DMS114 treated with DMSO at 0.1 percent for 48 hours (cell line): ENCODE results near the gene LPAR5.

Experiments used
- DNase-seq: peaks from one replicate; lab custom pipeline; 2025; ENCODE audit not compliant: unreplicated experiment; lab: John Stamatoyannopoulos, UW

The LPAR5 gene

DNA sequence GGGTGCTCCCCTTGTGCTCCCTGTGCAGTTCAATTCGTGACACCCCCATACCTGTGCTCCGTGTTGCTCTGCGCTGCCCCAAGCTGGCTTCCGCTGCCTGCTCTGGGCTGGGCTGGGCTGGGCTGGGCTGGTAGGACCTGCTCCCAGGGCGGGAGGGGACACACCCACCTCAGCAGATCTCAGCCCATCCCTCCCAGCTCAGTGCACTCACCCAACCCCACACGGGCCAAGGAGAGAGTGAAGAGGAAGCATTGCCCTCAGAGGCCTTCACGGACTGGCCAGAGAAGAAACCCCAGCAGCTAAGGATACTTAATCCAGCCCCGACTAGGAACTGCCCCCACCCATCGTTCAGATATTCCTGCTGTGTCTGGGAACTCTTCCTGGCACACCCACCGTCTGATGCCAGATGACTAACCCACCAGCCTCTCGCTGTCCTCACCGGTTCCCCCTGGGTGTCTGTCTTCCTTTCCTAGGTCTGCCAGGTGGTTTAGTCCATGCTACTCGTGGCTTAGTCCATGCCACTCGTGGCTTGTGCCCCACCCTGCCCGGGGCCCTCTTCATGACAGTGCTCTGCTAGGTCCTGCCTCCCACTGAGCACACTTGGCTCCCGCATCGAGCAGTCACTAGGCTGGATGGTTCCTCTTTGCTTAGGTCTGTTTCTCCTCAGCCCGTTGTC, at the start of gene LPAR5:
Gene LPAR5 (minus strand): TSS at position 104 of the 676 bp plus-strand sequence. CDS start 14,711 bp downstream, outside the sequence.
- no peak for DNase-seq

DNA sequence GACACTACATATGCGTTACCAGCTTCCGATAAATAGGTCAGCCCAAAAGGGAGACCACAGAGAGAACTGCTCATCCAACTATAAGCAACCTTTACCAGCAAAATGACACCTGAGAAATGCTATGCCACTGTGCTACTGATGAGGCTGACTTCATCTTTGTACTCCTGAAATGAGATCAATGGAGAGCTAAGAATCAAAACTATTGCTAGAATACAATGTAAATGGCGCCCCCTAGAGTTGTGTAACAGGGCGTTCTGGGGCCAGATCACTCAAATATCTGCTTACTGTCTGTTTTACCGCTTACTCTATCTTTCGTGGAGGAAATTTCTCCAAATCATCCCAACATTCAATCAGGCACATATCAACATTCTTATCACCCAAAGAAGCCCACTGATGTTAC, 48.9 kb upstream of the LPAR5 start:
- peak; percentile 30 for DNase-seq

GRCh38 chr12:6676962-6677361, 41.2 kb upstream of the LPAR5 start:
- no peak for DNase-seq

DNA sequence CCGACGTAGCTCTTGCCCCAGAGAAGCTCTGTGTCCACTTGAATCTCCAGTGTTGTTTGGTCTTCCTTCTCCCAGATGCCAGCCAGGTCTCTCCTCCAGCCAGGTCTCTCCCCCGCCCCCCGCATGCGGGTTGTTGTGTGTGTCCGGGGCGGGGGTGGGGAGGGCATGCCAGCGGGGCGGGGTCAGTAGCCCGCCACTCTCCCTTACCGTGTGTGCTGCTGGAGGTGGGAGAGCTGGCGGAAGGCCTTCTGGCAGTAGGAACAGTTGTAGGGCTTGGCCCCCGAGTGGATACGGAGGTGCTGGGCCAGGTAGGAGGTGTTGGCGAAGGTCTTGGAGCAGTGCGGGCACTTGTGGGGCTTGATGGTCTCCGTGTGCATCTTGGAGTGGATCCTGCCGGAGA, 36.4 kb upstream of the LPAR5 start:
- DNase-seq: no peak

DNA sequence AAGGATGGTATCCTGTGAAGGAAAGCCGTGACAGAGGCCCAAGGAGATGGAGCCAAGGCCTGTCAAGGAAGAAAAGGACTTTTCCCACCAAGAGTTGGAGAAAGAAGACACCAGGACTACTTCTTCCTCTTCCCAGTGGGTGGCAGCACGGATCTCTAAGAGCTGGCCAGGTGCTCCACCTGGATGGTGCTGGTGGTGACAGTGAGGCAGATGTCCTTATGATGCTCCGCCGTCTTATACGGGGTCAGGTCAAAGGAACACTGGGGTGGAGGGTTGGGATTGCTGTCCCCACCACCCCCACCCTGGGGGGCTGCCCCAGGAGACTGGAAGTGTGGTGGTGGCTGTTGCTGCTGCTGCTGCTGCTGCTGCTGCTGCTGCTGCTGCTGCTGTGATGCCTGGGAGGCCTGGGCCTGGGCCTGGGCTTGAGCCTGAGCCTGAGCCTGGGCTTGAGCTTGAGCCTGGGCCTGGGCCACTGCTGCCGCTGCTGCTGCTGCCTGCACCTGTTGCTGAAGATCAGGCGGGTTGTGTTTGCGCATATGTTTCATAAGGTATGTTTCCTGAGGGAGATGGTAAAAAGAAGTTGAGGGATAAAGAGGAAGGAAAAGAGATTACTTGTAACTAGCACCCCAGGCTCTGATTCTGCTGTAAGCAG, 31.9 kb upstream of the LPAR5 start:
- DNase-seq: no peak

DNA sequence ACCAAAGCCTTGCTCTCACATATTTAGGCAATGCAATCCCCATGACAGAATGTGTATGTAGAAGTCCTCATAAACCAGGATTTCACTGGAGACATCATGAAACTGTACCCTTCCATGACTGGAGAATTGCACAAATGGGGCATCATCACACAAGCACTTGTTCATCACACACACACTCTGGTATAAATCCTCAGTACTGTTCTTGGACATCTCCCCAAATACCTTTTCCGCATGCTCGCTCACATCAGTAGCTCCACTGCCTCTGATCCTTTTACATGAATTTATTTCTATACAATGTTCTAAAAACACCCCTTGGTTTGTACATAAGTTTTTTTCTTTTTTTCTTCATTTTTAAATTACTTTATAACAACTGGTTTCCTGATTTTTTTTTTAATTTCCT, 30.5 kb upstream of the LPAR5 start:
- DNase-seq: no peak

GRCh38 chr12:6664902-6665301, 29.1 kb upstream of the LPAR5 start:
- DNase-seq: no peak

- peak; percentile 99 for DNase-seq
These were observed 27.4 kb upstream of the LPAR5 start, which contains the start of gene ING4 for GRCh38 chr12:6662906-6663742. ING4 (minus strand) TSS chr12:6663119; CDS start chr12:6663101, 18 bp downstream.

- no peak for DNase-seq
These were observed 26.8 kb upstream of the LPAR5 start for GRCh38 chr12:6662602-6662905.

- DNase-seq: no peak
These were observed 18.2 kb upstream of the LPAR5 start for GRCh38 chr12:6653987-6654386.

DNA sequence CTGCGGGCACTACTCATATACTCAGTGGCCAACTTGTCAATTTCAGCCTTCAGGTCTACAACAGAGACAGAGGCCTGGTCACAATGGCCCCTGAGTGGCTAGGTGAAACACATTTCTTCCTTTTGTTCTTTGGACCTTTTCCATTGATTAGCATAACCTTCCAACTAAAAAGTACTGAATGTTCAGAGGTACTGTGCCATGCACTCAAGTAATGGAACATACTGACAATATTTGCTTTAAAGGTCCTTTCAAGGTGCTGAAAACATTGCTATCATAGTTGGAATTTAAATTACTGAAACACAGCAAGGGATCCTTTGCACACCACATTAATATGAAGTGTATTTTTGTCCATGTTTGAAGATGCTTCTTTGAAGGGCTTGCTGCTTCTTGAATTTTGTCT, 17.6 kb upstream of the LPAR5 start:
- no peak for DNase-seq

- DNase-seq: no peak
These were observed 16.6 kb upstream of the LPAR5 start for GRCh38 chr12:6652391-6652790.

GRCh38 chr12:6650832-6651231, 15.1 kb upstream of the LPAR5 start:
- no peak for DNase-seq

DNA sequence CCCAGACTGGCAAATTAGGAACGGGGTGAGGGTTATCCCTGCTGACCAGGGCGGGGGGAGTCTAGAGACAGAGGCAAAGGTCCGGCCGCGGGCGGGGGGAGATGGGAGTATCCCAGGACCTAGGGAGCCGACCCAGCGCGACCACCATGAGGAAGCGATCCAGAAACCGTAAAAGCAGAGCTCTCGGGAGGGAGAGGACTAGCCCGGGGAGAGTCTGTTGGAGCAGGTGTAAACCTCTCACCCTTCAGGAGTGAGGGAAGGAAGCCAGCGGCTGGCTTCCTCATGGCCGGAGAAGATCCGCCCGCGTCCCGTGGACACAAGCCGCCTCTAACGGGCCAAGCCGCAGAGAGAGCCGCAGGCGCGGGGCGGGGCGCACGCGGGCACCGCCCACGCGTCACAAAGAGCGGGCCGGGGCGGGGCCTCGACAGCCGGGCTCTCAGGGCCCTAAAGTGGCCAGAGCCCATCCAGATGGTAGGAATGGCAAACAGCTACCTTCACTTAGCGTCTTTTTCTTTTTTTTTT, 11.4 kb upstream of the LPAR5 start, which contains the start of gene ACRBP:
Gene ACRBP (minus strand): TSS at position 350 of the 522 bp plus-strand sequence. CDS start 66 bp downstream, at position 284.
- DNase-seq: no peak

DNA sequence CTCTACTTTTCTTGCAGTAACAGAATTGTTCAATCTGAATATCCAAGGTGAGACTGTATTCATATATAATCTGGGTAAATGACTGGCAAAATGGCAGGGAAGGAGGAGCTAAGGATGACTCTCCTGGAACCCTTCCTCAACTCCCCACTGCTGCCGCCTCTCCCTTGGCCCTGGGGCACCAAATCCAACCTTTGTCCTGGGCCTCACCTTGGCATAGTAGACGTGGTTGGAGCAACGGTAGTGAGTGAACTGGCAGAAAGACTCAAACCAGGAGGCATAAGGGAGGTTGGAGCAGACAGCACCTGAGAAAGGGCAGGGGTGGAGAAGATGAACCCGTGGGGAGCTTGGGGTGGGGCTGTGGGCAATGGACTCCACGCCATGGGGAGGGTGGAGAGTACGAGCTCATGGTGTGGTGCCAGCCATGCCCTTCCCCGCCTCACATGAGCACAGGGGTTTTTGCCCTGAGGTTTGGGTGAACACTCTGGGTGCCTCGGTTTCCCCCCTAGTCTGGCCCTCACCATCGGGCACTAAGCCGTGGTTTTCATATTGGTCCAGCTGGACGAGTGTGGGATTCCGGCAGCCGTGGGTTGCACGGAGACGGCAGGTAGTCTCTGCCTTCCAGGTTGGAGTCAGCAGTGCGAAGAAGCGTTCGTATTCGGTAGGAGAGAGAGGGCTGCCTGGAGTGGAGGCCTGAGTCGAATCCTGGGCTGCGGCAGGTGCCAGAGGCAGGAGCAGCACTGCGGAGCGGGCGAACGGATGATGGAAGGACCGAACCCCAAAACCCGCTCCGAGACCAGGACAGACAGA, 10.7 kb upstream of the LPAR5 start:
- no peak for DNase-seq

GRCh38 chr12:6644903-6645302, 9.1 kb upstream of the LPAR5 start:
- DNase-seq: no peak

DNA sequence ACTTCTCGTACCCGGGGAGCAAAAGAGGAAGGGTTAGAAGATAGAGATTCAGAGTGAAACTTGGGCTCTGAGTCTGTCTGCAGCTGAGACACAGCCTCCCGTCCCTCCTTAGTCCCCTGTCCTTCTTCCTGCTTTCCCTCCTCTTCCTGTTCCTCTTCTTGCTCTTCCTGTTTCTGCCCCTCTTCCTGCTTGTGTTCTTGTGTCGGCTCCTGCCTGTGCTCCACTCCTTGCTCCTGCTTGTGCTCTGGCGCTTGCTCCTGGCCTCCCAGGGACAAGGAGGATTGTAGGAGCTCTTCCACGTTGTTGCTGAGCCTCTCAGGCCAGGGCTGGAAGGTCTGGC, 8.5 kb upstream of the LPAR5 start:
- DNase-seq: no peak

DNA sequence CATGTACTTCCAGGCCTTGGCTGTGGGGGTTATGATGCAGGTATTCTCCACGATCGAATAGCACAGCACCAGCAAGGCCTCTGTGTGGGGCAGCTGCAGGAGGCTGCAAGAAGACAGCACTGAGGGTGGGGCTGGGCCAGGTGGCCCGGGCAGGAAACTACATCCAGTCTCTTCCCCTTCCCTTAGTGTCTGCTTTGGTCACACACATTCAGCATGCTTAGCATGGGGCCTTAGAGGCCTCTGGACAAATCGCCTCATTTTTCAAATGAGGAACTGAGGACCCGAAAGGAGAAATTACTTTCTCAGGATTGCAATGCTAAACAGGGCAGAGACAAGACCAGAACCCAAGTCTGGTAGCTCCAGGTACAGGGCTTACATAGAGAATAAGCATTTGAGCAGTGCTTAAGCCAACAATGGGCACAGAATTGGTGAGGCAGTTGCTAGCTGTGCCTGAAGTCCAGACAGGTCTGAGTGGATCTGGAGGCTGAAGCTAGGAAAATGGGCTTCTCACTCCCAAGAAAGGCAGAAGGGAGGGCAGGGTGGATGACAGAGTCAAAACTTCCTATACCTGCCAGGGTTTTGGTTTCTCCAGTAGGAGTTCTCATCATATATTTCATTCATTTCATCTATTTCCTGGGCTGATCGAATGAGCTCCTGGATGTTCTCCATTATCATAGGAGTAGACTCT, 8.0 kb upstream of the LPAR5 start:
- DNase-seq: no peak

DNA sequence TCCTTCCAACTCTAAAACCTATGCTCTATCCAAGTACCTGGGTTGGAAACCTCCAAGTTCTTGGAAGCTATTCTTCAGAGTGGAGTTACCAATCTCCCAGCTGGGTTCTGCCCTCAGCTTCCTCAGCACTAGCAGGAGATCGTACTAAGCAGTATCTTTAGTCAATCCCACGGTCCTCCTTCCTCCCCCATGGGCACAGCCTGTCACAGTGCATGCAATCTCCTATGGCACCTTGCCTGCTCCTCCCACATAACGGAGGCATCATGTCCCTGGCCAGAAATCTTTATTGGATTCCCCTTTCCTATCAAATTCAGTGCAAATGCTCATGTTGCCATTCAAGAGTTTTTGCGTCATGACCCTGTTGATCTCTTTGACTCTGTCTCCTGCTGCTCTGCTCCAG, 5.4 kb upstream of the LPAR5 start:
- DNase-seq: no peak

DNA sequence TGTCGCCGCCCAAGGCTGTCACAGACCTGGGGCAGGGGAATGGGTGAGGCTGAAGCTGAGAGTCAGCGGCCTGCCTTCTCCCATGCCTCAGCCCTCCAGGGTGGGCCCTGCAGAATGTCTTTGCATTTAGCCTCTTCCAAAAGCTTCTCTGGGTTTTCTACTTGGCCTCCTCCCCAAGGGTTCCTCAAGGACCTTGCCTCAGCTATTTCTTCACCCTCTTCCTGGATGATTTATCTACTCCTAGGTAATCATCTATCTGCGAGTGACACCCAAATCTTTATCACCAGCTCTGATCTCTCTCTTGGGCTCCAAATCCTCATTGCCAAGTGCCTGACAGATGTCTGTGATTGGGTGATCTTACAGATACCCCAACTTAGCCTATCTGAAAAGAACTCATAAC, 4.7 kb upstream of the LPAR5 start:
- no peak for DNase-seq
